Mesenchymal stem cell (in vitro differentiated cells and primary cell): ENCODE results near the gene COPRS.

Experiments
- DNase-seq: peaks from one replicate; pipeline ENCODE4 v3.0.0-alpha.2; 2013
- H2AFZ ChIP-seq: one replicate; pipeline ENCODE4 v1.6.1; 2013; ENCODE audit warnings: low read depth, mild to moderate bottlenecking, control low read depth, inconsistent platforms, low read length, moderate library complexity
- H2AK5ac ChIP-seq: 2 replicates; pipeline ENCODE4 v1.6.1; 2013; ENCODE audit warnings: low read length, moderate library complexity, mild to moderate bottlenecking, inconsistent platforms; ENCODE audit not compliant: severe bottlenecking
- H2BK120ac ChIP-seq: one replicate; pipeline ENCODE4 v1.6.1; 2013; ENCODE audit warnings: low read depth, mild to moderate bottlenecking, inconsistent platforms, low read length, moderate library complexity
- H2BK12ac ChIP-seq, 2 experiments: one replicate each; pipeline ENCODE4 v1.6.1; 2013; ENCODE audit warnings: inconsistent platforms in 2 of 2, low read length in 2 of 2, mild to moderate bottlenecking in 2 of 2, moderate library complexity in 2 of 2, control low read depth in 1 of 2
- H2BK15ac ChIP-seq: one replicate; pipeline ENCODE4 v1.6.1; 2013; ENCODE audit warnings: mild to moderate bottlenecking, low read depth, inconsistent platforms; ENCODE audit not compliant: poor library complexity, severe bottlenecking
- H2BK5ac ChIP-seq: 2 replicates; pipeline ENCODE4 v1.6.1; 2013; ENCODE audit warnings: low read depth, mild to moderate bottlenecking, low read length, control low read depth, inconsistent platforms; ENCODE audit not compliant: poor library complexity, severe bottlenecking
- H3K14ac ChIP-seq, 2 experiments: one replicate each; pipeline ENCODE4 v1.6.1; 2013; ENCODE audit warnings: inconsistent platforms in 2 of 2, low read length in 2 of 2, control low read depth in 1 of 2, mild to moderate bottlenecking in 1 of 2, moderate library complexity in 1 of 2
- H3K18ac ChIP-seq, 2 experiments: one replicate each; pipeline ENCODE4 v1.6.1; 2013; ENCODE audit warnings: inconsistent platforms in 2 of 2, low read length in 2 of 2, control low read depth in 1 of 2, low read depth in 1 of 2, mild to moderate bottlenecking in 1 of 2
- H3K23ac ChIP-seq, 2 experiments: one replicate each; pipeline ENCODE4 v1.6.1; 2013; ENCODE audit warnings: inconsistent platforms in 2 of 2, low read length in 2 of 2, mild to moderate bottlenecking in 2 of 2, moderate library complexity in 2 of 2, control low read depth in 1 of 2
- H3K27ac ChIP-seq: 2 replicates; pipeline ENCODE4 v1.5.1; 2013; ENCODE audit warnings: mild to moderate bottlenecking, moderate library complexity, low read length, control low read depth, inconsistent platforms; ENCODE audit not compliant: poor library complexity, severe bottlenecking
- H3K27me3 ChIP-seq, 2 experiments: 2 replicates each; pipeline versions ENCODE4 v1.6.1 to v1.7.0; 2013; ENCODE audit warnings: low read length in 2 of 2, mild to moderate bottlenecking in 2 of 2, moderate library complexity in 2 of 2, control low read depth in 1 of 2, inconsistent platforms in 1 of 2; ENCODE audit not compliant: control insufficient read depth in 1 of 2, insufficient read depth in 1 of 2
- H3K36me3 ChIP-seq, 2 experiments: 2 replicates each; pipeline versions ENCODE4 v1.6.1 to v1.7.0; 2013; ENCODE audit warnings: low read length in 2 of 2, control low read depth in 1 of 2, inconsistent platforms in 1 of 2, low read depth in 1 of 2, mild to moderate bottlenecking in 1 of 2; ENCODE audit not compliant: insufficient read depth in 2 of 2, control insufficient read depth in 1 of 2
- H3K4ac ChIP-seq, 2 experiments: one replicate each; pipeline ENCODE4 v1.6.1; 2013; ENCODE audit warnings: inconsistent platforms in 2 of 2, low read length in 2 of 2, mild to moderate bottlenecking in 2 of 2, moderate library complexity in 2 of 2, control low read depth in 1 of 2, low read depth in 1 of 2
- H3K4me1 ChIP-seq: 2 replicates; pipeline ENCODE4 v1.6.1; 2013; ENCODE audit warnings: low read depth, low read length, control low read depth; ENCODE audit not compliant: control insufficient read depth, insufficient read depth
- H3K4me2 ChIP-seq: 2 replicates; pipeline ENCODE4 v1.6.1; 2013; ENCODE audit warnings: low read length, mild to moderate bottlenecking, inconsistent platforms; ENCODE audit not compliant: poor library complexity, severe bottlenecking
- H3K4me3 ChIP-seq, 2 experiments: 2 replicates each; pipeline versions ENCODE4 v1.5.1 to v1.7.0; 2013; ENCODE audit warnings: low read length in 2 of 2, mild to moderate bottlenecking in 2 of 2, control low read depth in 1 of 2, low read depth in 1 of 2; ENCODE audit not compliant: insufficient read depth in 1 of 2
- H3K79me1 ChIP-seq: replicated peaks from 2 replicates; pipeline ENCODE4 v1.6.1; 2013; ENCODE audit warnings: mild to moderate bottlenecking, control low read depth, low read length, inconsistent platforms; ENCODE audit not compliant: poor library complexity, severe bottlenecking
- H3K9ac ChIP-seq: 2 replicates; pipeline ENCODE4 v1.7.0; 2013; ENCODE audit warnings: mild to moderate bottlenecking, low read length, moderate library complexity
- H3K9me3 ChIP-seq: 2 replicates; pipeline ENCODE4 v1.7.0; 2013; ENCODE audit warnings: mild to moderate bottlenecking, low read length; ENCODE audit not compliant: control insufficient read depth
- H4K8ac ChIP-seq: one replicate; pipeline ENCODE4 v1.6.1; 2013; ENCODE audit warnings: inconsistent platforms, mild to moderate bottlenecking, low read length, moderate library complexity
- H4K91ac ChIP-seq: one replicate; pipeline ENCODE4 v1.6.1; 2013; ENCODE audit warnings: mild to moderate bottlenecking, low read length, inconsistent platforms
- WGBS: methylation state at CpG from one replicate; pipeline ENCODE4 v1.1.7; 2013; ENCODE audit warnings: mixed read lengths; 5-methylcytosine and 5-hydroxymethylcytosine counted together

The COPRS gene

DNA sequence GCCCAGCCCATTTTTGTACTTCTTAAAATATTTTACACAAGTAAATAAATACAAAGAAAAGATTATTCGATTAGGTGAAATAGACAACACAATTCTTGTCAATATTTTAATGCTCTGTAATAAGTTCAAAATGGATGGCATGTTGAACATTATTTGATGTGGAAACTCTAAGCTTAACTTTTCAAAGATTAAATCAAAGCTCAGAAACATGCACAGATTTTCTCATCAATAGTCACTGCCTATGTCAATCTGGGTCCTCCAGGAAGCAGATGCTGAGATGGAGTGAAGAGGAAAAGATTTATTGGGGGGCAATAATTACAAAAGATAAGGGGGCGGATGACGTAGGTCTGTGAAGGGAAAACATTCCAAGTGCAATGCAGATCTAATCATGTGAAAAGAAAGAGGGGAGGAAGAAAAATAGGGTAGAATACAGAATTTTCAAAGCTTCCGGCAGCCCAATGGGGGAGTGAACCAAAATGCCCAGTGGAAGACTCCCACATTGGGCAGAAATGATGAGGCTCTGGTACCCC lies 50.5 kb downstream of the COPRS start:
- DNase-seq, result no peak
- H3K9ac ChIP-seq, result no peak overlapping the region

DNA sequence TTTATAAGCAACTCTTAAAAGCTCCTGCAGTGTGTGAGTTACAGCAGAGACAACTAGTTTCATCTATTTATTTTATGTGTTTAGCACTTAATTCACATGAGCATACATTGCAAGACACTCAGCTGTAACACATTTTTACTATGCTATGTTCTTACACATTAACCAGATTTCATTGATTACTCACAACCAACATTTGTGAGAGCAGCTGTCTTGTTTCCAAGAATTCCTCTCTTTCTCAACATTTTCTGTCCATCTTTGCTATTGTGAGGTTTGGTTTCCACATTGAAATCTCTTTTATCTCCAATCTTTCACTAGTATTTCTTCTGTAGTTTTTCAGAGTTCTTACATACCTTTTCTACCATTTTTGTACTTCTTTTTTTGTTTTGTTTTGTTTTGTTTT lies 51.2 kb downstream of the COPRS start:
- no peak overlapping the region for H3K27ac ChIP-seq
- no peak overlapping the region for H4K91ac ChIP-seq
- DNase-seq, result no peak
- H3K4me2 ChIP-seq, result no peak overlapping the region
- no peaks in the 10 kb centered on the region for H3K79me1 ChIP-seq
- no peak overlapping the region for H2BK120ac ChIP-seq
- no peak overlapping the region for H3K18ac ChIP-seq
- H3K4ac ChIP-seq, result no peak overlapping the region
- H3K9me3 ChIP-seq, result no peaks in the 10 kb centered on the region
- H3K4me1 ChIP-seq, result peaks cover 3% of the 10 kb centered on the region
- no peak overlapping the region for H4K8ac ChIP-seq
- H3K27me3 ChIP-seq, result no peaks in the 10 kb centered on the region
- H2AFZ ChIP-seq, result no peak overlapping the region
- H2BK15ac ChIP-seq, result no peak overlapping the region
- no peak overlapping the region for H3K14ac ChIP-seq
- H3K4me3 ChIP-seq, result no peak overlapping the region
- no peak overlapping the region for H2BK12ac ChIP-seq
- H2AK5ac ChIP-seq, result no peak overlapping the region
- H2BK5ac ChIP-seq, result no peak overlapping the region
- no peaks in the 10 kb centered on the region for H3K36me3 ChIP-seq
- no peak overlapping the region for H3K23ac ChIP-seq
- H3K9ac ChIP-seq, result no peak overlapping the region

More for the DNA sequence above, 50.5 kb downstream of the COPRS start:
- Histone ChIP-seq H4K91ac (no peak overlapping the region), H3K9me3 (no peaks in the 10 kb centered on the region), H3K4ac (no peak overlapping the region), H3K4me2 (no peak overlapping the region), H4K8ac (no peak overlapping the region), H3K18ac (no peak overlapping the region), H3K27me3 (no peaks in the 10 kb centered on the region), H3K4me1 (peaks cover 3% of the 10 kb centered on the region), H2BK5ac (no peak overlapping the region), H2BK15ac (no peak overlapping the region), H2BK12ac (no peak overlapping the region), H2AK5ac (peak overlapping the region; percentile 57), H3K79me1 (no peaks in the 10 kb centered on the region), H3K36me3 (no peaks in the 10 kb centered on the region), H3K14ac (no peak overlapping the region), H3K4me3 (no peak overlapping the region), H2AFZ (no peak overlapping the region), H3K27ac (no peak overlapping the region), H2BK120ac (no peak overlapping the region), H3K23ac (no peak overlapping the region)
- 67% methylated on average over 3 of the region's 4 CpGs for WGBS

DNA sequence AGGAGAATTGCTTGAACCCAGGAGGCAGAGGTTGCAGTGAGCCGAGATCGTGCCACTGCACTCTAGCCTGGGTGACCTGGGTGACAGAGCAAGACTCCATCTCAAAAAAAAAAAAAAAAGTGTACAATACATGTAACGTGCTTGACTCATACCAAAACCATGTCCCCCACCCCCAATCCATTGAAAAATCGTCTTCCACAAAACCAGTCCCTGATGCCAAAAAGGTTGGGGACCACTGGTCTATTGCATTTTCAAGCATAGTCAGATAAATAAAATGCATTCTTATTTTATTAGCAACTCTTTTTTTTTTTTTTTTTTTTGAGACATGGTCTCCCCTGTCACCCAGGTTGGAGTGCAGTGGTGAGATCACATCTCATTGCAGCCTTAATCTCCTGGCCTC lies 52.1 kb downstream of the COPRS start:
- Histone ChIP-seq H3K18ac (no peak overlapping the region), H3K79me1 (no peaks in the 10 kb centered on the region), H2BK12ac (no peak overlapping the region), H3K9ac (no peak overlapping the region), H3K23ac (no peak overlapping the region), H4K91ac (no peak overlapping the region), H2BK120ac (no peak overlapping the region), H4K8ac (no peak overlapping the region), H3K4ac (no peak overlapping the region), H2BK5ac (no peak overlapping the region), H3K36me3 (no peaks in the 10 kb centered on the region), H3K27ac (no peak overlapping the region), H3K9me3 (no peaks in the 10 kb centered on the region), H3K4me2 (no peak overlapping the region), H3K4me1 (peaks cover 3% of the 10 kb centered on the region), H3K27me3 (no peaks in the 10 kb centered on the region), H2AFZ (no peak overlapping the region), H2AK5ac (no peak overlapping the region), H3K14ac (no peak overlapping the region), H3K4me3 (no peak overlapping the region), H2BK15ac (no peak overlapping the region)
- DNase-seq, result no peak
- 94% methylated on average over 3 of the region's 4 CpGs for WGBS

DNA sequence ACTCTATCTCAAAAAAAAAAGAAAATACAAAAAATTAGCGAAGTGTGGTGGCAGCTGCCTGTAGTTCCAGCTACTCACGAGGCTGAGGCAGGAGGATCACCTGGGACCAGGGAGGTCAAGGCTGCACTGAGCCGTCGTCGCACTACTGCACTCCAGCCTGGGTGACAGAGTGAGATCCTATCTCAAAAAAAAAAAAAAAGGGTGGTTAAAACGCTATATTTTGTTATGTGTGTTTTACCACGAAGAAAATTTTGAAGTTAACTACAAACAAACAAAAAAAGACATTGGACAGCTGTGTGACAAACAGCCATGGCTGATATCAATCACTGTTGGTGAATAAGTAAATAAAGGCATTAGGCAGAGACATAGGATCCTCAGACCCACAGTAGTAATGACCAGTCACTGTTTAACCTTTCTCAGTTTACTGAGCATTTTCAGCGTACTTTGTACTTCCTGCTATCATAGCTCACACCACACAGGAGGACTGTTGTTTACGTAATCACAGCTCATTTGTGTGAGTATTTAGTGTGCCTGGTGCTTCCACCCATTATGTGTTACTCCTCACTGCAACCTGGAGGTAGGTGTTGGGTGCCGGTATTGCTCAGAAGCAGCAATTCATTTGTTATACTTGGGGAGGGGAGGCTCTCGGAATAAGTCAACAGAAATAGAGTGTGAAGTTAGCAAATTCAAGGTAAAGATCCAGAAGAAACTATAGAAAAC lies 55.4 kb downstream of the COPRS start:
- Histone ChIP-seq H3K14ac (no peak overlapping the region), H3K9ac (no peak overlapping the region), H2BK120ac (no peak overlapping the region), H2BK15ac (no peak overlapping the region), H2BK5ac (no peak overlapping the region), H3K36me3 (no peaks in the 10 kb centered on the region), H2AK5ac (no peak overlapping the region), H3K4me3 (no peak overlapping the region), H3K27me3 (no peaks in the 10 kb centered on the region), H3K4me1 (peaks cover 3% of the 10 kb centered on the region), H3K9me3 (no peaks in the 10 kb centered on the region), H3K23ac (no peak overlapping the region), H3K4ac (no peak overlapping the region), H4K91ac (no peak overlapping the region), H4K8ac (peak overlapping the region; percentile 19), H3K4me2 (no peak overlapping the region), H2BK12ac (no peak overlapping the region), H3K79me1 (no peaks in the 10 kb centered on the region), H3K18ac (no peak overlapping the region), H2AFZ (no peak overlapping the region), H3K27ac (no peak overlapping the region)
- DNase-seq, result peak; percentile 44
- 61% methylated on average over 9 of the region's 11 CpGs for WGBS
